Breast epithelium (tissue), 4 donors: ENCODE results near the gene FSTL4. TPM values are rescaled to one million over a fixed set of nuclear protein-coding genes. Genes with fewer than 3 reads are reported as not detected.

Source experiments
- DNase-seq, 2 donors: peaks; one replicate each; pipeline ENCODE4 v3.0.0-alpha.2; 2019; ENCODE audit warnings: low spot score in 2 of 2
- H3K27ac ChIP-seq, 2 donors: fragments of 200-600 bp; sonication (generic) in 1 of 2; one replicate each; pipeline ENCODE4 v1.5.1; 2016 to 2019; ENCODE audit warnings: mild to moderate bottlenecking in 1 of 2
- H3K27me3 ChIP-seq, 2 donors: fragments of 200-600 bp; sonication (generic) in 1 of 2; one replicate each; pipeline versions ENCODE4 v1.5.1 to v1.6.0; 2017 to 2019; ENCODE audit warnings: control low read depth in 1 of 2, mild to moderate bottlenecking in 1 of 2
- H3K36me3 ChIP-seq: fragments of 200-600 bp; one replicate; pipeline ENCODE4 v1.5.1; 2019
- H3K4me1 ChIP-seq, 2 donors: fragments of 200-600 bp; sonication (generic); one replicate each; pipeline ENCODE4 v1.5.1; 2016 to 2019; ENCODE audit warnings: control low read depth in 1 of 2
- H3K4me3 ChIP-seq, 3 donors: fragments of 200-600 bp; sonication (generic); 1 replicate in 2 of 3; 2 replicates in 1 of 3; pipeline ENCODE4 v1.5.1; 2016 to 2019; ENCODE audit warnings: mild to moderate bottlenecking in 3 of 3, moderate library complexity in 2 of 3
- H3K9me3 ChIP-seq, 2 donors: fragments of 200-600 bp; sonication (generic) in 1 of 2; one replicate each; pipeline ENCODE4 v1.5.1; 2016 to 2019; ENCODE audit warnings: control low read depth in 1 of 2
- CTCF ChIP-seq, 3 donors: fragments of 450-650 bp; IDR thresholded peaks; one replicate each; pipeline ENCODE4 v1.5.1; 2016 to 2017; ENCODE audit warnings: antibody characterized with exemption in 3 of 3, mild to moderate bottlenecking in 3 of 3, moderate library complexity in 3 of 3
- POLR2A ChIP-seq: fragments of 450-650 bp; IDR thresholded peaks from one replicate; pipeline ENCODE4 v1.6.1; 2016; ENCODE audit warnings: antibody characterized with exemption, mild to moderate bottlenecking, moderate library complexity
- POLR2AphosphoS5 ChIP-seq, 3 donors: sonication (generic); formaldehyde crosslinking; IDR thresholded peaks; one replicate each; pipeline ENCODE4 v1.6.1; 2017; ENCODE audit warnings: antibody characterized with exemption in 3 of 3
- intact Hi-C: fragments of 100-400 bp; cut with DNase I; formaldehyde crosslinking; loops from one replicate; pipeline ENCODE4 v1.15.1; 2023; ENCODE audit warnings: low total_unique reads
- total RNA-seq, 3 donors: library from RNA; depleted of rRNA; stranded (reverse); fragments of >200 nt; gene quantifications; one replicate each; pipeline ENCODE4 v1.1.0, GENCODE V29; 2016

Gene FSTL4
- total RNA-seq, 3 donors from 2014 or later = 0.16 to 0.98 (median 0.88) TPM

DNA sequence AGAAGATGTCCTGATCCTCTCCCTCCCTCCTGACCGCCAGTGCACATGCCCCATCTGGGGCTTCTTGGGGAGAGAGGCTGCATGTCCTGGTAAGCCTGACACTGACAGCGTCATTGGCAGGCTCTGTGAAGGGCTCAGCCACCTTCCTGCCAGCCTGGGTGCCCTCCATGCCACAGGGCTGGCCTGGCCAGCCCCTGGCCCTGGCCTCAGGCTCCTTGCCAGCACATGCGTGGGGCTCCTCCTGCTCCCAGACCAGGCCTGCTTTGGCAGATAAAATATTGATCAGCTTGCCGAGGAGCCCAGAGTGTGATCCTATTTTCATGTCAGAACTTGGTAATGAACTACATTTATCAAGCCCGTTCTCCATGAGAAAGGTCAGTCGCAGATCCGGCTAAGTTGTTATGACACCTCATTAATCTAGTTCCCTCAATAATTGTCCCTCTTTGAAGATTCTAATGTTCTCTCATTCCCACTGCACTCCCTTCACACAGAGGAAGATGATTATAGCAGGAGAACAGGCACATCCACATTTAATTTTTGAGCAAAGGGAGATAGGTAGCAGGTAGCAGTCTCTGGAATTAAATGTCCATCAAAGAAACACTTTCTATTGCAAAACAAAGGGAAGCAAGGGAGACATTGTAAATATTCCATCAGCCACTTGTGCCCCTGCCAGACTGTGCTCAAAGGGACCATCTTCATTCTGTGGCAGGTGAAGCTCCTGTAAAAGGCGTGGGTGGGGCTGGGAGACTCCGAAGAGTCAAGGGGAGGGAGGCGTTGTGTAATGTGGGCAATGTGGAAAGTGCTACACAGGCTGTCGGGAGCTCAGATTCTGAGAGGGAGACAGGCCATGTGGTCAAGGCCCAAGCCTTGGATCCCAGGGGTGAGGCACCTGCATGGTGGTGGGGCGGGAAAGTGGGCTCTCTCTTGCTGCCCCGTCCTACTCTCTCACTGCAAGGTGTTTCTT is 288.6 kb downstream of the FSTL4 start:
- no peaks in the 10 kb centered on the region for H3K9me3 ChIP-seq
- H3K27ac ChIP-seq = no peak overlapping the region
- no peaks in the 10 kb centered on the region for H3K36me3 ChIP-seq
- intact Hi-C loops = no loop called here
- DNase-seq = no peak
- TF ChIP-seq POLR2AphosphoS5 (IDR thresholded peaks at IDR 0.05) (no peak), POLR2A (no peak), CTCF (IDR thresholded peaks at IDR 0.05) (no peak)
- H3K27me3 ChIP-seq = no peaks in the 10 kb centered on the region
- no peak overlapping the region for H3K4me3 ChIP-seq
- H3K4me1 ChIP-seq = no peaks in the 10 kb centered on the region

DNA sequence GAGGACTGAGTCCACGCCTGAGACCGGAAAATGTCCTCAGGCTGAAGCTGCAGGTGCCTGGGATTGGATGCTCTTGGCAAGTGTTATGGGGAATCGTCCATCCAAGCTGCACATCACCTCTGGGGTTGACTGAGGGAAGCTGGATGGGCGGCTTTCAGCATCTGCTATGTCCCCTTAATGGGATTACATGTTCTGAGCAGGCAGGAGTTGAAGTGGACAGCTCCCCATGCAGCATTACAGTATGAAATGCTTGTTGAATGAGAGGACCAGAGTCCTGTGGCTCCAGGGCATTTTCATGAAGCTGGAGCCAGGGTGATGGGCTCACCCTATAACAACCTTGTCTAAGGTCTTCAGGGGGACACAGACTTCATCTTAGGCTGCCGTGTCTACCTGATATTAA is 289.6 kb downstream of the FSTL4 start:
- no peak overlapping the region for H3K27ac ChIP-seq
- H3K4me3 ChIP-seq = no peak overlapping the region
- TF ChIP-seq POLR2A (no peak), CTCF (IDR thresholded peaks at IDR 0.05) (no peak), POLR2AphosphoS5 (IDR thresholded peaks at IDR 0.05) (no peak)
- H3K36me3 ChIP-seq = no peaks in the 10 kb centered on the region
- no peaks in the 10 kb centered on the region for H3K4me1 ChIP-seq
- no peak for DNase-seq
- intact Hi-C loops = no loop called here
- no peaks in the 10 kb centered on the region for H3K9me3 ChIP-seq
- H3K27me3 ChIP-seq = no peaks in the 10 kb centered on the region

DNA sequence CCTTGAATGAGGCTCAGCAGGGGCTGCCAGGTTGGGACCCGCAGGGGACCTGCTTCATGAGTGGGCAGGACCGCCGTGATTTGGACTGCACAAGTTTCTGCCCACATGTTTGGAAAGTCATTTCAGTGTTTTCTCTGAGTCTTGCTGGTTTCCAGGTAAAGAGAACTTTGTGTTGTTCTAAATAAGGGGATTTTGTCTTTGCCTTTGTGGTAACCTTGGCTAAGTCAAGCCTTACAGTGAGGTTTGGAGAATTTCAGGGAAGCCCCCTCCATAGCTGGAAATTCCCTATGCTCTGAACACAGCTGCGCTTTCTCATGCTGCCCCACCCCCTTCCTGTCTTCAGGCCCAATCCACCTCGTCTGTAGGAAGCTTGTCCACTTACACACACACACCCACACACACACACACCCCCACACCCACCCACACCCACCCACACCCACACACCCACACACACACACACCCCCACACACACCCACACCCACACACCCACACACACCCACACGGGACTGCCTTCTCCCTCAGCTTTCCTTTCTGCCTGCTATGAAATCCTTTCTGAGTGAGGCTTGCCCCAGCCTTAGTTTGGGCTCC is 290.4 kb downstream of the FSTL4 start:
- Histone ChIP-seq H3K9me3 (no peaks in the 10 kb centered on the region), H3K4me1 (no peaks in the 10 kb centered on the region), H3K4me3 (no peak overlapping the region), H3K36me3 (no peaks in the 10 kb centered on the region), H3K27me3 (no peaks in the 10 kb centered on the region), H3K27ac (no peak overlapping the region)
- no peak for DNase-seq
- TF ChIP-seq CTCF (IDR thresholded peaks at IDR 0.05) (no peak), POLR2AphosphoS5 (IDR thresholded peaks at IDR 0.05) (no peak), POLR2A (no peak)
- intact Hi-C loops = no loop called here

DNA sequence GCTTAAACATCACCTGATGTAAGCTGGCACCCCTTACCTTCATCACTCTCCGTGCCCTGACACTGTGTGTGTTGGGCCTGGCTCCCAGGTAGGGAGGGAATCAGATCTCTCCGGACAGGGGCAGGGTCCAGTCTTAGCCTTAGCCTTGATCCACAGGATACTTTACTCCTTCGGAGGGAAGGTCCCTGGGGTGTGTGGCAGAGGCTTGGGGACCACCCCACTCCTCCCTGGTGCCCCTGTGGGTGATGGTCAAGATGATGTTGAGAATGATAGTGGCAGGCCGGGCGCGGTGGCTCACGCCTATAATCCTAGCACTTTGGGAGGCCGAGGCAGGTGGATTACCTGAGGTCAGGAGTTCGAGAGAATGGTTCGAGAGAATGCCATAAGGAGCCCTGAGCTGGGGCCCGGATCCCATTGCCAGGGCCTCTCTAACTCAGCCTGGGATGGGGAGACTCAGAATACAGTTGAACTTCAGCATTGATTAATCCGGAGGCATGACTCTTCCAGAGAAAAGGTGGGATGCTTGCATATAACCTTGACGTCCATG is 291.0 kb downstream of the FSTL4 start:
- TF ChIP-seq CTCF (IDR thresholded peaks at IDR 0.05) = no peak
- TF ChIP-seq POLR2AphosphoS5 (IDR thresholded peaks at IDR 0.05) = no peak
- TF ChIP-seq POLR2A = no peak
- intact Hi-C loops = no loop called here
- DNase-seq = no peak

More for the DNA sequence above, 291.0 kb downstream of the FSTL4 start:
- Histone ChIP-seq H3K36me3 (no peaks in the 10 kb centered on the region), H3K9me3 (no peaks in the 10 kb centered on the region), H3K4me3 (no peak overlapping the region), H3K27ac (no peak overlapping the region), H3K27me3 (no peaks in the 10 kb centered on the region), H3K4me1 (no peaks in the 10 kb centered on the region)
